ENCODE data around the gene CD209.

Gene CD209

DNA sequence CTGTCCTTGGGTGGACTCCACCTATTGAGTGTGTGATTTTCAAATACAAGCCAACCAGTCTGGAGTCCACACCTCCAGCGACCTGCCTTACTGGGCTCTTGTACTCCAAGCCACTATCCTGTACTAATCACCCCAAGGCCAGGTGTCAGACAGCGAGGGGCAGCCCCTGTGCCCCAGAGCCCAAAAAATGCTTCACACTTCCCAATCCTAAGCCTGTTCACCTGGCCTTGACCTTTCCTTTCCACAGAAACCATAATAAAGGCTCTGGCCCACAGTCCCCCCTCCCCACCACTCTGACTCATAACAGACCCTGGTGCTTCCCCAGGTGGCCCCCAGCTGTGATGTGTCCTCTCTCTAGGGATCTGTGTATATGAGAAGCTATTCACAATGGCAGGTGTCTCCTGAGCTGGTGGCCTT is 3.9 kb downstream of the CD209 start:
- TF ChIP-seq CTCF (IDR thresholded peaks at IDR 0.05; ENCODE audit: extremely low read depth, missing control alignments) = no peak
- DNase-seq (ENCODE audit: low spot score) = peak; percentile 84

GRCh38 chr19:7742991-7743390 is 4.3 kb downstream of the CD209 start:
- DNase-seq (ENCODE audit: low spot score) = no peak
- TF ChIP-seq CTCF (IDR thresholded peaks at IDR 0.05; ENCODE audit: extremely low read depth, missing control alignments) = no peak

- no peak for DNase-seq (ENCODE audit: low spot score)
- no peak for TF ChIP-seq CTCF (IDR thresholded peaks at IDR 0.05; ENCODE audit: extremely low read depth, missing control alignments)
Observed at GRCh38 chr19:7742575-7742974, 4.8 kb downstream of the CD209 start.

GRCh38 chr19:7740682-7741054 is 6.7 kb downstream of the CD209 start:
- TF ChIP-seq CTCF (IDR thresholded peaks at IDR 0.05; ENCODE audit: extremely low read depth, missing control alignments) = no peak
- no peak for DNase-seq (ENCODE audit: low spot score)

- DNase-seq (ENCODE audit: low spot score) = no peak
- no peak for TF ChIP-seq CTCF (IDR thresholded peaks at IDR 0.05; ENCODE audit: extremely low read depth, missing control alignments)
Observed at GRCh38 chr19:7739801-7740681, 7.3 kb downstream of the CD209 start.

DNA sequence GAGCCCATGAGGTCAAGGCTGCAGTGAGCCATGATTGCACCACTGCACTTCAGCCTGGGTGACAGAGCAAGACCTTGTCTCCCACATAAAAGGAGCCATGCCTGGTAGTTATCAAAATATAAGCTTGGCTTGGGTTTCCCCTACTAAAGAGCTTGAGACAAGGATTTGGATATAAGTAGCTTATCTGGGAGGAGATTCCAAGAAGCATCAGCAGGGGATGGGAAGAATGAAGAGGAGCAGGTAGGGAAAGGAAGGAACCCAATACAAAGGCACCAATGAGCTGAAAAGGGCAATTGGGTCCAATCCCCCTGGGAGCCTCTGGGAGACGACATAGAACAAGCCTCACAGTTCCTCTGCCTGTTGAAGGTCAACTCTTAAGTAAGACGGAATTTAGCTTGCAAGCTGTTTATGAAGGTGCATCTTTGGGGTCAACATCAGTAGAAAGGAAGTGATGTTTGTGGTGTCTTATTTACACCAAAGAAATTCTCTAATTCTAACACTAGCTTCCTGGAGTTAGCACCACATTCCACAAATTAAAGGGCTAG is 8.1 kb downstream of the CD209 start:
- DNase-seq (ENCODE audit: low spot score) = no peak
- no peak for TF ChIP-seq CTCF (IDR thresholded peaks at IDR 0.05; ENCODE audit: extremely low read depth, missing control alignments)

DNA sequence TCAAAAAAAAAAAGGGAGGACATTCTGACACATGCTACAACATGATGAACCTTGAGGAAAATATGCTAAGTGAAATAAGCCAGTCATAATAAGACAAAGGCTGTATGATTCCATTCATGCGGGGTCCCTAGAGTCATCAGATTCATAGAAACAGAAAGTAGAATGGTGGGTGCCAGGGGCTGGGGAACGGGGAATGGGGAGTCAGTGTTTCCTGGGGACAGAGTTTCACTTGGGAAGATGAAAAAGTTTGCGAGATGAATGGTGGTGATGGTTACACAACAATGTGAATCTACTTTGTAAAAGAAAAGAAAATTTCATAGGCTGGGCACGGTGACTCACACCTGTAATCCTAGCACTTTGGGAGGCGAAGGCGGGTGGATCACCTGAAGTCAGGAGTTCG is 9.3 kb downstream of the CD209 start:
- no peak for TF ChIP-seq CTCF (IDR thresholded peaks at IDR 0.05; ENCODE audit: extremely low read depth, missing control alignments)
- no peak for DNase-seq (ENCODE audit: low spot score)

All from GM20000 (cell line).